Stimulated activated CD8-positive, alpha-beta memory T cell treated with anti-CD3 and anti-CD28 coated beads, Interleukin-4, amount 100 ng/mL, for 24 hours (primary cell): ENCODE measurements around the gene DHCR24.

ENCODE experiments used
- DNase-seq: peaks from one replicate; pipeline ENCODE4 v3.0.0-alpha.2; 2020; ENCODE audit warnings: low read depth

The DHCR24 gene

GRCh38 chr1:54800899-54801759 is 85.9 kb downstream of the DHCR24 start, which contains the start of gene TTC22:
TSS of gene TTC22 (minus strand) at chr1:54801323. CDS start at chr1:54801163, 160 bp downstream.
- peak; percentile 60 for DNase-seq

GRCh38 chr1:54800041-54800898 is 86.7 kb downstream of the DHCR24 start:
- DNase-seq = no peak
